Hepatocyte (in vitro differentiated cells): ENCODE results near the gene SYNPR. TPM values are rescaled to one million over a fixed set of nuclear protein-coding genes. Genes with fewer than 3 reads are reported as not detected.

Source experiments
- DNase-seq: peaks from one replicate; pipeline ENCODE4 v3.0.0-alpha.2; 2016; ENCODE audit warnings: low spot score
- H2AFZ ChIP-seq: fragments of 200-600 bp; sonication (generic); 2 replicates; pipeline ENCODE4 v1.6.0; 2016; ENCODE audit warnings: antibody characterized with exemption, mild to moderate bottlenecking
- H3K27ac ChIP-seq: fragments of 200-600 bp; sonication (generic); 2 replicates; pipeline ENCODE4 v1.5.1; 2016; ENCODE audit warnings: mild to moderate bottlenecking
- H3K27me3 ChIP-seq: fragments of 200-600 bp; sonication (generic); 2 replicates; pipeline ENCODE4 v1.6.1; 2016
- H3K36me3 ChIP-seq: fragments of 200-600 bp; sonication (generic); replicated peaks from 2 replicates; pipeline ENCODE4 v1.5.1; 2016; ENCODE audit warnings: low read depth; ENCODE audit not compliant: insufficient read depth
- H3K4me1 ChIP-seq: fragments of 200-600 bp; sonication (generic); 2 replicates; pipeline ENCODE4 v1.5.1; 2016; ENCODE audit warnings: mild to moderate bottlenecking, moderate library complexity; ENCODE audit not compliant: insufficient read depth
- H3K4me2 ChIP-seq: fragments of 200-600 bp; sonication (generic); 2 replicates; pipeline ENCODE4 v1.6.0; 2016
- H3K4me3 ChIP-seq: fragments of 200-600 bp; sonication (generic); 2 replicates; pipeline ENCODE4 v1.5.1; 2016; ENCODE audit warnings: mild to moderate bottlenecking
- H3K79me2 ChIP-seq: fragments of 200-600 bp; sonication (generic); 2 replicates; pipeline ENCODE4 v1.6.0; 2017; ENCODE audit warnings: mild to moderate bottlenecking
- H3K9me2 ChIP-seq: fragments of 200-600 bp; sonication (generic); replicated peaks from 2 replicates; pipeline ENCODE4 v1.6.0; 2017; ENCODE audit warnings: mild to moderate bottlenecking; ENCODE audit not compliant: insufficient read depth
- H3K9me3 ChIP-seq: fragments of 200-600 bp; sonication (generic); 2 replicates; pipeline ENCODE4 v1.5.1; 2016; ENCODE audit warnings: low read depth, mild to moderate bottlenecking
- H4K20me1 ChIP-seq: fragments of 200-600 bp; sonication (generic); 2 replicates; pipeline ENCODE4 v1.6.0; 2016; ENCODE audit warnings: mild to moderate bottlenecking; ENCODE audit not compliant: insufficient read depth, poor library complexity, severe bottlenecking
- EZH2 ChIP-seq: fragments of 200-600 bp; sonication (generic); IDR thresholded peaks from 2 replicates; pipeline ENCODE4 v1.6.1; 2016; ENCODE audit warnings: antibody characterized with exemption, mild to moderate bottlenecking, borderline replicate concordance
- EZH2phosphoT487 ChIP-seq: fragments of 200-600 bp; sonication (generic); IDR thresholded peaks from one replicate; pipeline ENCODE4 v1.6.1; 2018; ENCODE audit warnings: antibody characterized with exemption, mild to moderate bottlenecking, low read depth, moderate library complexity; ENCODE audit not compliant: unreplicated experiment, severe bottlenecking
- WGBS: methylation state at CpG from one replicate; pipeline ENCODE4 v1.1.6; 2016; ENCODE audit warnings: low lambda C conversion rate; ENCODE audit errors: missing lambda C conversion rate; 5-methylcytosine and 5-hydroxymethylcytosine counted together
- polyA plus RNA-seq: library from polyadenylated mRNA; unstranded; fragments of >200 nt; fragmentation: Nextera tagmentation; extraction: Ambion mirVana; gene quantifications from 2 replicates; pipeline ENCODE4 v1.2.1, GENCODE V29; 2016
- total RNA-seq: library from RNA; depleted of rRNA; stranded (reverse); fragments of >200 nt; gene quantifications from 2 replicates; pipeline ENCODE4 v1.2.3, GENCODE V29; 2014
- TF ChIP-seq, protein P1 (sequence below): fragments of 200-600 bp; sonication (generic); IDR thresholded peaks from 2 replicates; pipeline ENCODE4 v1.5.1; 2016; ENCODE audit warnings: antibody characterized with exemption, mild to moderate bottlenecking; ENCODE audit not compliant: poor library complexity

SYNPR gene
- total and polyA plus RNA-seq, 2 experiments from 2014 or later, result 0.37 TPM; not detected in 1

GRCh38 chr3:63613561-63613960 lies 335.5 kb downstream of the SYNPR start:
- no peaks in the 10 kb centered on the region for H3K9me3 ChIP-seq
- no peak overlapping the region for H2AFZ ChIP-seq
- H3K4me2 ChIP-seq, result no peak overlapping the region

GRCh38 chr3:63617391-63617790 lies 339.3 kb downstream of the SYNPR start:
- no peak overlapping the region for H3K4me2 ChIP-seq
- H3K4me3 ChIP-seq, result no peak overlapping the region
- H3K9me2 ChIP-seq, result no peaks in the 10 kb centered on the region
- no peaks in the 10 kb centered on the region for H3K79me2 ChIP-seq
- 70% methylated on average over 4 of the region's 4 CpGs for WGBS
- no peak overlapping the region for H2AFZ ChIP-seq
- H3K4me1 ChIP-seq, result no peaks in the 10 kb centered on the region
- H3K36me3 ChIP-seq, result no peaks in the 10 kb centered on the region
- H3K9me3 ChIP-seq, result no peaks in the 10 kb centered on the region
- no peaks in the 10 kb centered on the region for H3K27me3 ChIP-seq
- H3K27ac ChIP-seq, result no peak overlapping the region
- no peaks in the 10 kb centered on the region for H4K20me1 ChIP-seq
- DNase-seq, result no peak
- TF ChIP-seq, protein P1, sequence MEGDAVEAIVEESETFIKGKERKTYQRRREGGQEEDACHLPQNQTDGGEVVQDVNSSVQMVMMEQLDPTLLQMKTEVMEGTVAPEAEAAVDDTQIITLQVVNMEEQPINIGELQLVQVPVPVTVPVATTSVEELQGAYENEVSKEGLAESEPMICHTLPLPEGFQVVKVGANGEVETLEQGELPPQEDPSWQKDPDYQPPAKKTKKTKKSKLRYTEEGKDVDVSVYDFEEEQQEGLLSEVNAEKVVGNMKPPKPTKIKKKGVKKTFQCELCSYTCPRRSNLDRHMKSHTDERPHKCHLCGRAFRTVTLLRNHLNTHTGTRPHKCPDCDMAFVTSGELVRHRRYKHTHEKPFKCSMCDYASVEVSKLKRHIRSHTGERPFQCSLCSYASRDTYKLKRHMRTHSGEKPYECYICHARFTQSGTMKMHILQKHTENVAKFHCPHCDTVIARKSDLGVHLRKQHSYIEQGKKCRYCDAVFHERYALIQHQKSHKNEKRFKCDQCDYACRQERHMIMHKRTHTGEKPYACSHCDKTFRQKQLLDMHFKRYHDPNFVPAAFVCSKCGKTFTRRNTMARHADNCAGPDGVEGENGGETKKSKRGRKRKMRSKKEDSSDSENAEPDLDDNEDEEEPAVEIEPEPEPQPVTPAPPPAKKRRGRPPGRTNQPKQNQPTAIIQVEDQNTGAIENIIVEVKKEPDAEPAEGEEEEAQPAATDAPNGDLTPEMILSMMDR, result no peak
- no peak for TF ChIP-seq EZH2
- no peak for TF ChIP-seq EZH2phosphoT487

More at GRCh38 chr3:63613561-63613960, 335.5 kb downstream of the SYNPR start:
- Histone ChIP-seq H3K79me2 (no peaks in the 10 kb centered on the region), H3K27me3 (no peaks in the 10 kb centered on the region), H3K36me3 (no peaks in the 10 kb centered on the region), H3K9me2 (no peaks in the 10 kb centered on the region), H3K4me3 (no peak overlapping the region), H3K4me1 (no peaks in the 10 kb centered on the region), H3K27ac (no peak overlapping the region), H4K20me1 (no peaks in the 10 kb centered on the region)
- DNase-seq, result no peak
- 47% methylated on average over 1 of the region's 1 CpG for WGBS
- TF ChIP-seq EZH2phosphoT487, result no peak
- TF ChIP-seq, protein P1, result no peak
- no peak for TF ChIP-seq EZH2

DNA sequence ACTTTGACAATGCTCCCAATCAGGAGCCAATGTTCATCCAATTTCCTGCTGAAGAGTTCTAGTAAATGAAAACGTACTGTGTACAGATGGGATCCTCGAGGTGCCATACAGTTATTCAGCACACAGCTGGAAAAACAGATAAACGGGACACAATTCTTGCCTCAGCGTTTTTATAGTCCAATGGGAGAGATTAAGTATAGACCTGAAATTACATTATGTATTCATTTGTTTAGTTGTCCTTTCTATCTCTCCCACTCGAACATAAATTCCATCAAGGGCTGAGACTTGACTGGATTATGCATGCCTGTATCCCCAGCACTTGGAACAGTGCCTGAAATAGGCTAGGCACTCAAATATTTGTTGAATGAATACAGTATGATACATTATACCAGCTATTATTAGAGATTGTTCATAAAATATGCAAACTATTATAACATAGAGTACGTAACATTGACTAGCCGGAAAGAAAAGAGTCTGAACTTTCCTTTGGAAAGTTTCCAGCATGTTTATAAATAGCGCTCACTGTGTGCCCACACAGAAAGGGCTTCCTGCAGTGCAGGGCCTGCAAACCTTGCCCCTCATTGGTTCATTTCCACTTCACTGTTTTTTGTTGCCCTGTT lies 346.9 kb downstream of the SYNPR start:
- H3K4me2 ChIP-seq, result no peak overlapping the region
- no peaks in the 10 kb centered on the region for H3K9me3 ChIP-seq
- no peaks in the 10 kb centered on the region for H4K20me1 ChIP-seq
- no peaks in the 10 kb centered on the region for H3K27me3 ChIP-seq
- no peaks in the 10 kb centered on the region for H3K4me1 ChIP-seq
- no peaks in the 10 kb centered on the region for H3K9me2 ChIP-seq
- TF ChIP-seq, protein P1, result no peak
- TF ChIP-seq EZH2 (no peak), EZH2phosphoT487 (no peak)
- DNase-seq, result no peak
- no peaks in the 10 kb centered on the region for H3K79me2 ChIP-seq
- H3K27ac ChIP-seq, result no peak overlapping the region
- H2AFZ ChIP-seq, result no peak overlapping the region
- WGBS, result 63% methylated on average over 8 of the region's 8 CpGs
- H3K36me3 ChIP-seq, result no peaks in the 10 kb centered on the region
- H3K4me3 ChIP-seq, result no peak overlapping the region
